ENCODE measurements around the gene C13orf46.

- TF ChIP-seq, protein P1, sequence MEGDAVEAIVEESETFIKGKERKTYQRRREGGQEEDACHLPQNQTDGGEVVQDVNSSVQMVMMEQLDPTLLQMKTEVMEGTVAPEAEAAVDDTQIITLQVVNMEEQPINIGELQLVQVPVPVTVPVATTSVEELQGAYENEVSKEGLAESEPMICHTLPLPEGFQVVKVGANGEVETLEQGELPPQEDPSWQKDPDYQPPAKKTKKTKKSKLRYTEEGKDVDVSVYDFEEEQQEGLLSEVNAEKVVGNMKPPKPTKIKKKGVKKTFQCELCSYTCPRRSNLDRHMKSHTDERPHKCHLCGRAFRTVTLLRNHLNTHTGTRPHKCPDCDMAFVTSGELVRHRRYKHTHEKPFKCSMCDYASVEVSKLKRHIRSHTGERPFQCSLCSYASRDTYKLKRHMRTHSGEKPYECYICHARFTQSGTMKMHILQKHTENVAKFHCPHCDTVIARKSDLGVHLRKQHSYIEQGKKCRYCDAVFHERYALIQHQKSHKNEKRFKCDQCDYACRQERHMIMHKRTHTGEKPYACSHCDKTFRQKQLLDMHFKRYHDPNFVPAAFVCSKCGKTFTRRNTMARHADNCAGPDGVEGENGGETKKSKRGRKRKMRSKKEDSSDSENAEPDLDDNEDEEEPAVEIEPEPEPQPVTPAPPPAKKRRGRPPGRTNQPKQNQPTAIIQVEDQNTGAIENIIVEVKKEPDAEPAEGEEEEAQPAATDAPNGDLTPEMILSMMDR (optimal IDR thresholded peaks at IDR 0.05 in 1 of 3, IDR thresholded peaks at IDR 0.05 in 1 of 3, conservative IDR thresholded peaks at IDR 0.05 in 1 of 3; ENCODE audit: extremely low read depth in 1 of 3, insufficient read depth in 2 of 3, low read length in 3 of 3), result no peak
- TF ChIP-seq EZH2 (IDR thresholded peaks at IDR 0.05; ENCODE audit: low read length), result no peak
Observed at GRCh38 chr13:113931841-113932459, 41.9 kb downstream of the C13orf46 start.
